Suprapubic skin (tissue), 4 donors: ENCODE results near the gene GJB6. TPM values are rescaled to one million over a fixed set of nuclear protein-coding genes. Genes with fewer than 3 reads are reported as not detected.

Source experiments
- DNase-seq, 2 donors: peaks; one replicate each; pipeline ENCODE4 v3.0.0-alpha.2; 2019; ENCODE audit warnings: low spot score in 2 of 2
- H3K27ac ChIP-seq: fragments of 200-600 bp; sonication (generic); one replicate; pipeline ENCODE4 v1.5.1; 2019
- H3K27me3 ChIP-seq: fragments of 200-600 bp; sonication (generic); one replicate; pipeline ENCODE4 v1.5.1; 2019
- H3K36me3 ChIP-seq: fragments of 200-600 bp; sonication (generic); one replicate; pipeline ENCODE4 v1.5.1; 2019
- H3K4me1 ChIP-seq: fragments of 200-600 bp; sonication (generic); one replicate; pipeline ENCODE4 v1.5.1; 2019
- H3K4me3 ChIP-seq: fragments of 200-600 bp; sonication (generic); one replicate; pipeline ENCODE4 v1.5.1; 2019; ENCODE audit warnings: mild to moderate bottlenecking
- H3K9me3 ChIP-seq: fragments of 200-600 bp; sonication (generic); one replicate; pipeline ENCODE4 v1.5.1; 2019
- EP300 ChIP-seq: sonication (generic); formaldehyde crosslinking; IDR thresholded peaks from one replicate; pipeline ENCODE4 v1.6.1; 2017; ENCODE audit warnings: antibody characterized with exemption
- POLR2A ChIP-seq, 2 donors: fragments of 450-650 bp; IDR thresholded peaks; one replicate each; pipeline ENCODE4 v1.6.1; 2017; ENCODE audit warnings: antibody characterized with exemption in 2 of 2, mild to moderate bottlenecking in 2 of 2, moderate library complexity in 2 of 2
- WGBS: methylation state at CpG from one replicate; pipeline ENCODE4 v1.1.5; 2018; 5-methylcytosine and 5-hydroxymethylcytosine counted together
- total RNA-seq, 4 donors: library from RNA; depleted of rRNA; stranded (reverse); fragments of >200 nt; gene quantifications; one replicate each; pipeline ENCODE4 v1.1.0, GENCODE V29; 2016
- TF ChIP-seq, protein P1 (sequence below), 2 donors: fragments of 200-600 bp in 1 of 2; fragments of 450-650 bp in 1 of 2; sonication (generic) in 1 of 2; IDR thresholded peaks; one replicate each; pipeline ENCODE4 v1.5.1; 2016 to 2019; ENCODE audit warnings: antibody characterized with exemption in 2 of 2, mild to moderate bottlenecking in 1 of 2, moderate library complexity in 1 of 2

The GJB6 gene
- total RNA-seq, 4 donors from 2014 or later = 32.4 to 128 (median 68.0) TPM

DNA sequence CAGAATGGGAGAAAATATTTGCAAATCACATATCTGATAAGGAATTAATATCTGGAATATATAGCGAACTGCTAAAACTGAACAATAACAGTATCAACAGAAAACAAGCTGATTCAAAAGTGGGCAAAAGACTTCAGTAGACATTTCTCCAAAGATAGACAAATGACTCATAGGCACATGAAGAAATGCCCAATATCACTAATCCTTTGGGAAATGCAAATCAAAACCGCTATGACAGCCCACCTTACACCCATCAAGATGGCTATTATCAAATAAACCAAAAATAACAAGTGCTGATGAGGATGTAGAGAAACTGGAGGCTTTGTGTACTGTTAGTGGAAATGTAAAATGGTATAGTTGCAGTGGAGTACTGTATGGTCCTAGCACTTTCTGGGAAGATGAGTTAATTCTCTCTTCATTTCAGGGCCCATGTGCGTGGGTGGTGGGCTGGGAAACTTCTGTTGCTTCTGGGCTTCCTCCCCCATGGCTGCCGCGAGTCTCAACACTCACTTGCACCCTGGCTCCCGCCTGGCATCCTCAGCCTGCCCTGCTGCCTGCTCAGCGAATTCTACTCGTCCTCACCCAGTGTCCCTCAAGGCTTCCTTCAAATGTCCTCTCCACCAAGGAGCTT is 58.9 kb downstream of the GJB6 start:
- H3K27me3 ChIP-seq = peaks cover 13% of the 10 kb centered on the region
- WGBS = 85% methylated on average over 8 of the region's 8 CpGs
- no peak overlapping the region for H3K27ac ChIP-seq
- no peaks in the 10 kb centered on the region for H3K36me3 ChIP-seq
- H3K4me3 ChIP-seq = no peak overlapping the region
- H3K4me1 ChIP-seq = peaks cover 31% of the 10 kb centered on the region
- H3K9me3 ChIP-seq = no peaks in the 10 kb centered on the region
- TF ChIP-seq, protein P1, sequence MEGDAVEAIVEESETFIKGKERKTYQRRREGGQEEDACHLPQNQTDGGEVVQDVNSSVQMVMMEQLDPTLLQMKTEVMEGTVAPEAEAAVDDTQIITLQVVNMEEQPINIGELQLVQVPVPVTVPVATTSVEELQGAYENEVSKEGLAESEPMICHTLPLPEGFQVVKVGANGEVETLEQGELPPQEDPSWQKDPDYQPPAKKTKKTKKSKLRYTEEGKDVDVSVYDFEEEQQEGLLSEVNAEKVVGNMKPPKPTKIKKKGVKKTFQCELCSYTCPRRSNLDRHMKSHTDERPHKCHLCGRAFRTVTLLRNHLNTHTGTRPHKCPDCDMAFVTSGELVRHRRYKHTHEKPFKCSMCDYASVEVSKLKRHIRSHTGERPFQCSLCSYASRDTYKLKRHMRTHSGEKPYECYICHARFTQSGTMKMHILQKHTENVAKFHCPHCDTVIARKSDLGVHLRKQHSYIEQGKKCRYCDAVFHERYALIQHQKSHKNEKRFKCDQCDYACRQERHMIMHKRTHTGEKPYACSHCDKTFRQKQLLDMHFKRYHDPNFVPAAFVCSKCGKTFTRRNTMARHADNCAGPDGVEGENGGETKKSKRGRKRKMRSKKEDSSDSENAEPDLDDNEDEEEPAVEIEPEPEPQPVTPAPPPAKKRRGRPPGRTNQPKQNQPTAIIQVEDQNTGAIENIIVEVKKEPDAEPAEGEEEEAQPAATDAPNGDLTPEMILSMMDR (IDR thresholded peaks at IDR 0.05) = no peak
- TF ChIP-seq POLR2A (IDR thresholded peaks at IDR 0.05) (no peak), EP300 (no peak)
- no peak for DNase-seq

Other genes starting within 250 kb of the GJB6 start
- under 1 TPM in 3 of 4 donors, not detected in 1; 0.25 to 0.94 (median 0.30) TPM for gene GJA3, start 71.3 kb downstream of the GJB6 start, total RNA-seq
- gene GJB2, start 39.4 kb downstream of the GJB6 start, total RNA-seq = 100 to 1,000 TPM in 1 of 4 donors, 10 to 100 TPM in 3; 32.8 to 129 (median 77.5) TPM